Smooth muscle cell (in vitro differentiated cells): Measurements from ENCODE around the gene MPZL3. TPM values are rescaled to one million over a fixed set of nuclear protein-coding genes. Genes with fewer than 3 reads are reported as not detected.

Experiments
- DNase-seq: peaks from one replicate; lab custom pipeline; 2025; ENCODE audit not compliant: unreplicated experiment; lab: John Stamatoyannopoulos, UW
- H2AFZ ChIP-seq: fragments of 200-600 bp; sonication (generic); 2 replicates; pipeline ENCODE4 v1.6.0; 2016; ENCODE audit warnings: antibody characterized with exemption, low read depth, mild to moderate bottlenecking
- H3F3A ChIP-seq: fragments of 200-600 bp; sonication (generic); 2 replicates; pipeline ENCODE4 v1.6.0; 2017; ENCODE audit warnings: antibody characterized with exemption, low read depth
- H3K27ac ChIP-seq: fragments of 200-600 bp; sonication (generic); 2 replicates; pipeline ENCODE4 v1.5.1; 2016; ENCODE audit warnings: low read depth, mild to moderate bottlenecking
- H3K27me3 ChIP-seq: fragments of 200-600 bp; sonication (generic); 2 replicates; pipeline ENCODE4 v1.6.1; 2016; ENCODE audit warnings: low read depth, mild to moderate bottlenecking
- H3K36me3 ChIP-seq: fragments of 200-600 bp; sonication (generic); 2 replicates; pipeline ENCODE4 v1.5.1; 2016; ENCODE audit warnings: low read depth
- H3K4me1 ChIP-seq: fragments of 200-600 bp; sonication (generic); 2 replicates; pipeline ENCODE4 v1.5.1; 2016; ENCODE audit warnings: low read depth
- H3K4me2 ChIP-seq: fragments of 200-600 bp; sonication (generic); 2 replicates; pipeline ENCODE4 v1.6.0; 2016; ENCODE audit warnings: mild to moderate bottlenecking
- H3K4me3 ChIP-seq: fragments of 200-600 bp; sonication (generic); 2 replicates; pipeline ENCODE4 v1.5.1; 2016; ENCODE audit warnings: mild to moderate bottlenecking
- H3K79me2 ChIP-seq: fragments of 200-600 bp; sonication (generic); 2 replicates; pipeline ENCODE4 v1.6.0; 2016; ENCODE audit warnings: low read depth, mild to moderate bottlenecking
- H3K9ac ChIP-seq: fragments of 200-600 bp; sonication (generic); 2 replicates; pipeline ENCODE4 v1.6.0; 2016; ENCODE audit warnings: low read depth
- H3K9me3 ChIP-seq: fragments of 200-600 bp; sonication (generic); replicated peaks from 2 replicates; pipeline ENCODE4 v1.5.1; 2016; ENCODE audit warnings: low read depth
- H4K20me1 ChIP-seq: fragments of 200-600 bp; sonication (generic); 2 replicates; pipeline ENCODE4 v1.6.0; 2016; ENCODE audit warnings: low read depth
- WGBS: methylation state at CpG from one replicate; pipeline ENCODE4 v1.1.7; 2016; ENCODE audit warnings: low lambda C conversion rate; 5-methylcytosine and 5-hydroxymethylcytosine counted together
- polyA plus RNA-seq: library from polyadenylated mRNA; unstranded; fragments of >200 nt; fragmentation: Nextera tagmentation; extraction: Ambion mirVana; gene quantifications from 2 replicates; pipeline ENCODE4 v1.2.1, GENCODE V29; 2016
- total RNA-seq: library from RNA; depleted of rRNA; stranded (reverse); fragments of >200 nt; gene quantifications from 2 replicates; pipeline ENCODE4 v1.2.3, GENCODE V29; 2014
- TF ChIP-seq, protein P1 (sequence below): fragments of 200-600 bp; sonication (generic); IDR thresholded peaks from 2 replicates; pipeline ENCODE4 v1.5.1; 2017; ENCODE audit warnings: borderline replicate concordance, mild to moderate bottlenecking, antibody characterized with exemption; ENCODE audit not compliant: insufficient read depth, poor library complexity, severe bottlenecking

MPZL3 gene
- total and polyA plus RNA-seq, 2 experiments from 2014 or later: 1.7 to 9.0 TPM

DNA sequence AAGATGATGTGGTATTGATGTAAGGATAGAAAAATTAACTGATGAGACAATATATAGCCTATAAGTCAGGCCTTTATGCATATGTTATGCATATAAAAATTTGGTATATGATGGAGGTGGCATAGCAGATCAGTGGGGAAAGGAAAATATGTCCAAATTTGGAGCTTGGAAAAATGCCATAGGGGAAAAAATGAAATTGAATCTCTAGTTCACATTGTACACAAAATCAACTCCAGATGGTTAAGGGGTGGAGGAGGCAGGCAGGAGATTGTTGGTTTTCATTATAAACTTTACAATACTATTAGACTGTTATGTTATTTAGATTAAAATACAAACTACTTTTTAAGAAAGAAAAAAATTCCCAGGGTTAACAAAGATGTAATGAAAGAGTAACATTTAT lies 37.2 kb upstream of the MPZL3 start:
- no peak overlapping the region for H3K27ac ChIP-seq
- no peak overlapping the region for H3K4me3 ChIP-seq
- H3K9me3 ChIP-seq: no peaks in the 10 kb centered on the region
- H3K36me3 ChIP-seq: no peaks in the 10 kb centered on the region
- no peak overlapping the region for H3K4me2 ChIP-seq
- no peak overlapping the region for H2AFZ ChIP-seq
- no peak overlapping the region for H3K9ac ChIP-seq
- H3K79me2 ChIP-seq: no peaks in the 10 kb centered on the region
- H3K27me3 ChIP-seq: peaks cover 32% of the 10 kb centered on the region
- H3F3A ChIP-seq: no peaks in the 10 kb centered on the region
- no peak for DNase-seq
- TF ChIP-seq, protein P1, sequence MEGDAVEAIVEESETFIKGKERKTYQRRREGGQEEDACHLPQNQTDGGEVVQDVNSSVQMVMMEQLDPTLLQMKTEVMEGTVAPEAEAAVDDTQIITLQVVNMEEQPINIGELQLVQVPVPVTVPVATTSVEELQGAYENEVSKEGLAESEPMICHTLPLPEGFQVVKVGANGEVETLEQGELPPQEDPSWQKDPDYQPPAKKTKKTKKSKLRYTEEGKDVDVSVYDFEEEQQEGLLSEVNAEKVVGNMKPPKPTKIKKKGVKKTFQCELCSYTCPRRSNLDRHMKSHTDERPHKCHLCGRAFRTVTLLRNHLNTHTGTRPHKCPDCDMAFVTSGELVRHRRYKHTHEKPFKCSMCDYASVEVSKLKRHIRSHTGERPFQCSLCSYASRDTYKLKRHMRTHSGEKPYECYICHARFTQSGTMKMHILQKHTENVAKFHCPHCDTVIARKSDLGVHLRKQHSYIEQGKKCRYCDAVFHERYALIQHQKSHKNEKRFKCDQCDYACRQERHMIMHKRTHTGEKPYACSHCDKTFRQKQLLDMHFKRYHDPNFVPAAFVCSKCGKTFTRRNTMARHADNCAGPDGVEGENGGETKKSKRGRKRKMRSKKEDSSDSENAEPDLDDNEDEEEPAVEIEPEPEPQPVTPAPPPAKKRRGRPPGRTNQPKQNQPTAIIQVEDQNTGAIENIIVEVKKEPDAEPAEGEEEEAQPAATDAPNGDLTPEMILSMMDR: no peak
- H4K20me1 ChIP-seq: no peaks in the 10 kb centered on the region
- H3K4me1 ChIP-seq: no peaks in the 10 kb centered on the region

DNA sequence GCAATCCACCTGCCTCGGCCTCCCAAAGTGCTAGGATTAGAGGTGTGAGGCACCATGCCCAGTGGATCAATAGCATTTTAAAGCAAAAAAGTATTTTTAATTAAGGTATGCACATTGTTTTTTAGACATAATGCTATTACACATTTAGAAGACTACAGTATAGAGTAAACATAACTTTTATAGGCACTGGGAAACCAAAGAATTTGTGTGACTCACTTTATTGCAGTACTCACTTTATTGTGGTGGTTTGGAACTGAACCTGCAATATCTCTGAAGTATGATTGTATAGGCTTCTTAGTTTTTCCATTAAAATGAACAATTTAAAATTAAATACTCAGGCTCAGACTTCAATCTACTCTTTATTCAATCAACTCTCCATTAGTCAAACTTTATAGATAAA lies 34.8 kb upstream of the MPZL3 start:
- Histone ChIP-seq H2AFZ (no peak overlapping the region), H3K79me2 (no peaks in the 10 kb centered on the region), H3K27me3 (peaks cover 20% of the 10 kb centered on the region), H3K9ac (no peak overlapping the region), H3F3A (no peaks in the 10 kb centered on the region), H3K36me3 (no peaks in the 10 kb centered on the region), H3K4me3 (no peak overlapping the region), H4K20me1 (no peaks in the 10 kb centered on the region), H3K9me3 (no peaks in the 10 kb centered on the region), H3K27ac (no peak overlapping the region), H3K4me1 (no peaks in the 10 kb centered on the region), H3K4me2 (no peak overlapping the region)
- 79% methylated on average over 1 of the region's 1 CpG for WGBS
- TF ChIP-seq, protein P1: no peak
- DNase-seq: no peak

DNA sequence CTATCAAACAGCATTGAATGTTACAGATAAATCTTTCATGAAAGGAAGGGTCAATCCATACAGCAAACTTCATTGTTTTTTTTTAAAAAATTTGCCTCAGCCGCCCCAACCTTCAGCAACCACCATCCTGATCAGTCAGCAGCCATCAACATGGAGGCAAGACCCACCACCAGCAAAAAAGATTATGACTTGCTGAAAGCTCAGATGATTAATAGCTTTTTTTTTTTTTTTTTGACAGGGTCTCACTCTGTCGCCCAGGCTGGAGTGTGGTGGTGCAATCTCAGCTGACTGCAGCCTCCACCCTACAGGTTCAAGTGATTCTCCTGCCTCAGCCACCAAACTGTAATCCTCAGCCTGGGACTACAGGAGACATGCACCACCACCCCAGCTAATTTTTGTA lies 34.4 kb upstream of the MPZL3 start:
- Histone ChIP-seq H3K4me3 (no peak overlapping the region), H3K79me2 (no peaks in the 10 kb centered on the region), H3K27me3 (peaks cover 16% of the 10 kb centered on the region), H2AFZ (no peak overlapping the region), H3K27ac (no peak overlapping the region), H4K20me1 (no peaks in the 10 kb centered on the region), H3K4me2 (no peak overlapping the region), H3K9me3 (no peaks in the 10 kb centered on the region), H3F3A (no peaks in the 10 kb centered on the region), H3K36me3 (no peaks in the 10 kb centered on the region), H3K9ac (no peak overlapping the region), H3K4me1 (no peaks in the 10 kb centered on the region)
- DNase-seq: no peak
- TF ChIP-seq, protein P1: no peak
- 81% methylated on average over 2 of the region's 2 CpGs for whole genome bisulfite sequencing

DNA sequence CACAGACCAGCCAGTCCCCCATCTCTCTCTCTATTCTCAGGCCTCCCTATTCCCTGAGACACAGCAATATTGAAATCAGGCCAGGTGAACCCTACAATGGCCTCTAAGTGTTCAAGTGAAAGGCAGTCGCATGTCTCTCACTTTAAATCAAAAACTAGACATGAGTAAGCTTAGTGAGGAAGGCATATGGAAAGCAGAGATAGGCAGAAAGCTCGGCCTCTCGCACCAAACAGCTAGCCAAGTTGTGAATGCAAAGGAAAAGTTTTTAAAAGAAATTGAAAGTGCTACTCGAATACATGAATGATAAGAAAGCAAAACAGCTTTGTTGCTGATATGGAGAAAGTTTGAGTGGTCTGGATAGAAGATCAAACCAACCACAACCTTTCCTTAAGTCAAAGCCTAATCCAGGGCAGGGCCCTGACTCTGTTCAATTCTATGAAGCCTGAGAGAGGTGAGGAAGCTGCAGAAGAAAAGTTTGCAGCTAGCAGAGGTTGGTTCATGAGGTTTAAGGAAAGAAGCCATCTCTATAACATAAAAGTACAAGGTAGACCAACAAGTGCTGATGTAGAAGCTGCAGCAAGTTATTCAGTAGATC lies 31.7 kb upstream of the MPZL3 start:
- WGBS: 74% methylated on average over 4 of the region's 4 CpGs
- no peak for DNase-seq
- Histone ChIP-seq H3K4me2 (no peak overlapping the region), H3K27me3 (peaks cover 11% of the 10 kb centered on the region), H3K9ac (no peak overlapping the region), H3K4me1 (no peaks in the 10 kb centered on the region), H4K20me1 (no peaks in the 10 kb centered on the region), H3K4me3 (no peak overlapping the region), H3K9me3 (no peaks in the 10 kb centered on the region), H2AFZ (no peak overlapping the region), H3K36me3 (no peaks in the 10 kb centered on the region), H3F3A (no peaks in the 10 kb centered on the region), H3K79me2 (no peaks in the 10 kb centered on the region), H3K27ac (no peak overlapping the region)
- TF ChIP-seq, protein P1: no peak
